Neutrophil (primary cell): ENCODE data around the gene KLF12.

Source experiments
- H3K27ac ChIP-seq: fragments of 200-600 bp; sonication (generic); 2 replicates; pipeline ENCODE4 v1.5.1; 2016; ENCODE audit warnings: mild to moderate bottlenecking, moderate library complexity
- H3K27me3 ChIP-seq: fragments of 200-600 bp; sonication (generic); 2 replicates; pipeline ENCODE4 v1.6.0; 2016; ENCODE audit warnings: mild to moderate bottlenecking
- H3K36me3 ChIP-seq: fragments of 200-600 bp; sonication (generic); 2 replicates; pipeline ENCODE4 v1.5.1; 2017
- H3K4me1 ChIP-seq, 2 experiments: fragments of 200-600 bp in 1 of 2; sonication (generic) in 1 of 2; 1 replicate in 1 of 2; 2 replicates in 1 of 2; pipeline versions ENCODE4 v1.5.1 to v1.6.1; 2013 to 2016; ENCODE audit warnings: low read depth in 1 of 2, low read length in 1 of 2, mild to moderate bottlenecking in 1 of 2, moderate library complexity in 1 of 2; ENCODE audit not compliant: control insufficient read depth in 1 of 2, insufficient read depth in 1 of 2
- H3K4me3 ChIP-seq, 2 experiments: fragments of 200-600 bp in 1 of 2; sonication (generic) in 1 of 2; 1 replicate in 1 of 2; 2 replicates in 1 of 2; pipeline ENCODE4 v1.5.1; 2013 to 2016; ENCODE audit warnings: low read depth in 1 of 2, low read length in 1 of 2, mild to moderate bottlenecking in 1 of 2, moderate library complexity in 1 of 2
- H3K9me3 ChIP-seq: fragments of 200-600 bp; sonication (generic); 2 replicates; pipeline ENCODE4 v1.5.1; 2016
- TF ChIP-seq, protein P1 (sequence below): fragments of 200-600 bp; sonication (generic); IDR thresholded peaks from 2 replicates; pipeline ENCODE4 v1.5.1; 2016; ENCODE audit warnings: antibody characterized with exemption

KLF12 gene

DNA sequence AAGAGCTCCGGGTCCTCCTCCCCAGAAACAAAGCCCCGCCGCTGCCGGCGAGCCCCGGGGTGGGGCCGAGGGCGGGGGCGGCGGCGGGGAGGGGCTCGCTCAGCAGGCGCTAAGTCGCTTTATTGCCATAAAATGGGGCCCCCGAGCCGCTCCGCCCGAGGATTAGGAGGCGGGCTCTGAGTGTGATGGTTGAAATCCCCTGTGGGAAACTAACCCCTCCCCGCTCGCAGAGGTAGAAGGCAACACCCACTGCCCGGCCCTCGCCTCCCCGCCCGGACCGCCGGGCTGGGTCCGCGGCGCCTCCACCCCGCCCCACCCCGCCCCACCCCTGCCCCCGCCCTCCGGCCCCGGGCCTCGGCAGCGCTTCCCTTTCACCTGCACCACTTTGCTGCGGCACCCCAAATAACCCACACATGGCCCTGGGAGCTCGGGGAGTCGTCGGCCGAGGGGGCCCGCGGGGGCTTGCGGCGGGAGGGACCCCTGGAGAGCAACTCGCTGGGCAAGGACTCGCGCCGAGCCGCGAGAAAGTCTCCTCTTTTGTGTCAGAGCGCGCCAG is at the start of gene KLF12:
Gene KLF12, minus strand, starts transcription at position 184 of the 556 bp plus-strand sequence.
- H3K4me3 ChIP-seq: peak within 1 kb of the TSS; percentile 43 to 65
- no peak within 1 kb of the TSS for H3K27ac ChIP-seq
- peaks cover 18 to 28% of the 10 kb centered on the region in 2 experiments for H3K4me1 ChIP-seq
- peaks cover 86% of the 10 kb centered on the region for H3K27me3 ChIP-seq
- H3K9me3 ChIP-seq: no peaks in the 10 kb centered on the region
- H3K36me3 ChIP-seq: no peaks in the 10 kb centered on the region
- TF ChIP-seq, protein P1, sequence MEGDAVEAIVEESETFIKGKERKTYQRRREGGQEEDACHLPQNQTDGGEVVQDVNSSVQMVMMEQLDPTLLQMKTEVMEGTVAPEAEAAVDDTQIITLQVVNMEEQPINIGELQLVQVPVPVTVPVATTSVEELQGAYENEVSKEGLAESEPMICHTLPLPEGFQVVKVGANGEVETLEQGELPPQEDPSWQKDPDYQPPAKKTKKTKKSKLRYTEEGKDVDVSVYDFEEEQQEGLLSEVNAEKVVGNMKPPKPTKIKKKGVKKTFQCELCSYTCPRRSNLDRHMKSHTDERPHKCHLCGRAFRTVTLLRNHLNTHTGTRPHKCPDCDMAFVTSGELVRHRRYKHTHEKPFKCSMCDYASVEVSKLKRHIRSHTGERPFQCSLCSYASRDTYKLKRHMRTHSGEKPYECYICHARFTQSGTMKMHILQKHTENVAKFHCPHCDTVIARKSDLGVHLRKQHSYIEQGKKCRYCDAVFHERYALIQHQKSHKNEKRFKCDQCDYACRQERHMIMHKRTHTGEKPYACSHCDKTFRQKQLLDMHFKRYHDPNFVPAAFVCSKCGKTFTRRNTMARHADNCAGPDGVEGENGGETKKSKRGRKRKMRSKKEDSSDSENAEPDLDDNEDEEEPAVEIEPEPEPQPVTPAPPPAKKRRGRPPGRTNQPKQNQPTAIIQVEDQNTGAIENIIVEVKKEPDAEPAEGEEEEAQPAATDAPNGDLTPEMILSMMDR: no peak

DNA sequence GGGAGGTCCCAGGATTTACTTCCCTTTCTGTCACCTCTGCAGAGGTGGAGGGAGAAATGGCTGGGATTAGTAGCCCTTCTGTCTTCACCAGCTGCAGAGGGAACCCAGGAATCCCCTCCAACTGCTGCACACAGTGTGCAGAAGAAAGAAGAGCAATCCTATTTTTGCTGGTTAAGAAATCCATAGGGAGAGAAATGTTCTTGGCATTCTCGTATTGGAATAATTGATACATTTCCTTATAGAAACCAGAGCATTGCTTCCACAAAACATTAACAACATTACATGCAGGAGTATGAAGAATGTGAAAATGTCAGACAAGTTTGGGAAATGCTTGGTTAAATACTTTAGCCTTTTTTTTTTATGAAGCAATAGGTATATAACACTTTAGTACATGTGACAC is 48.3 kb upstream of the KLF12 start:
- Histone ChIP-seq H3K4me3 (no peak overlapping the region), H3K4me1 (no peaks in the 10 kb centered on the region), H3K27me3 (no peaks in the 10 kb centered on the region), H3K9me3 (no peaks in the 10 kb centered on the region), H3K36me3 (no peaks in the 10 kb centered on the region), H3K27ac (no peak overlapping the region)
- TF ChIP-seq, protein P1: no peak

DNA sequence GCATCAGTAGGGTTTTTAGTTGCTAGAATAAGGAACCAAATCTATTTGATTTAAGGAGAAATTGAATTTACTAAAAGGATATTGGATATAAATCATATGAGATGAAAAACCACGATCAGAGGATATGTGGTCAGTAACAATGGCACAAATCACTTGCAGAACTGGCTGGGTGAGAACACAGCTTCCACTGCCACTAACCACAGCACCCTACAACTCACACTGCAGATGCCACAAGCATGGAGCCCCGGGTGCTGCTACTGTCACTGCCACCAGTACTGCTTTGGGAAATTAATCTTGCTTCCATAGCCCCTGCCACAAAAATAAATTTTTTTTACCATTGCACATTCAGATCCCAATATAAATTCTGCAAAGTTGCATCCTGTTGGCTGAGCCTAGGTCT is 40.6 kb upstream of the KLF12 start:
- no peak overlapping the region for H3K27ac ChIP-seq
- H3K36me3 ChIP-seq: no peaks in the 10 kb centered on the region
- no peaks in the 10 kb centered on the region for H3K27me3 ChIP-seq
- TF ChIP-seq, protein P1: no peak
- H3K4me1 ChIP-seq: no peaks in the 10 kb centered on the region
- no peaks in the 10 kb centered on the region for H3K9me3 ChIP-seq
- no peak overlapping the region for H3K4me3 ChIP-seq

DNA sequence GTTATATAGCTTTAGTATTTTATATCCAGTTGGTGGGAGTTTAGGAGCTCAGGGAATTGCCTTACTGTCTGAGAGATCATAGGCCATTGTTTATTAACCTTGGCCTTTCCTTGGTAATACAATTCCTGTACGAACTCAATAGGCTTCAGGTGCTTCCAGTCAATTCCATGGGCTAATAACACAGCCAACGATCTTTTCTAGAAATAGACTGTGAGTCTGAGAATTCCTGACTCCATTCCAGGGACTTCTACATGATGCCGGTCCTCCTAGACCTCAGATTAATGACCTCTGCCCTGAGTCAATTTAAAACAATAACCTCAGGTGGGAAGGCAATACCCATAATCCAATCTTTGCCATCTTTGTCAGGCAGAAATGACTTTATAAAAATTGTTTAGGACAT is 39.6 kb upstream of the KLF12 start:
- H3K4me1 ChIP-seq: no peaks in the 10 kb centered on the region
- H3K4me3 ChIP-seq: no peak overlapping the region
- H3K27me3 ChIP-seq: no peaks in the 10 kb centered on the region
- TF ChIP-seq, protein P1: no peak
- no peaks in the 10 kb centered on the region for H3K36me3 ChIP-seq
- H3K27ac ChIP-seq: no peak overlapping the region
- no peaks in the 10 kb centered on the region for H3K9me3 ChIP-seq

DNA sequence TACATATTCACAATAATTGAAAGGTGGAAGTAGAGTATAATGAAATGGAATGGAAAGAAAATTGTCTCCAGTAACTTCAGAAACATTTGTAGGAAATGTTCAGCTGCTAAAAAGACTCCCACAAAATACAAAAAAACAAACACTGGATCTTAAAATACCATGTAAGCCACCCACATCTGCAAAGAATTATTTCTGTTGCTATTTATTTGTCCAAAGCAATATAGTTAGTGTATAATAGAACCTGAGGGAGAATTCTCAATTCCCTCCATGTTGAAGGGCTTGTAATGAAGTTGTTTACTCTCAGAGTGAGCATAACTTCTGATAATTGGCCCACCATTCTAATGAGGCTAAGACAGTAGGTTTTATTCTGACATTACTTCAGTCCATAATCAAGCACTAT is 37.4 kb upstream of the KLF12 start:
- TF ChIP-seq, protein P1: no peak
- H3K9me3 ChIP-seq: no peaks in the 10 kb centered on the region
- H3K27me3 ChIP-seq: no peaks in the 10 kb centered on the region
- no peak overlapping the region for H3K27ac ChIP-seq
- H3K36me3 ChIP-seq: no peaks in the 10 kb centered on the region
- no peak overlapping the region for H3K4me3 ChIP-seq
- H3K4me1 ChIP-seq: no peaks in the 10 kb centered on the region

DNA sequence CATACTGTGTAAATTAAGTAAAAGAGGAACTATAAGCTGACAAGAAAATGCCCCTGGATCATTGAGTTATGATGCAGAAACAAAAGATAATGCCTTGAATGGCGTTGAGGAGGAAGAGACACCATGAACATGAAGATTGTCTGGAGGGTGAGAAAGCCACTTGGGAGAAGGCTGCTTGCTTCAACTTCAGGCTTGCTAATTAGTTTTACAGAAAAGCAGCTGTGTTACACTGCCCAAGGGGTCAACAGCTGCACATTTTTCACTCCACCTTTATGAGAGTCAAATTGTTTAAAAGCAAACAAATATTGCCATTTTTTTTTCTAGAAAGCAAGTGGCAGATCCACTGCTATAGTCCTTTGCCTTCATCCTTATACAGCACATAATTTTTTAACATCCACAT is 35.5 kb upstream of the KLF12 start:
- TF ChIP-seq, protein P1: no peak
- H3K4me1 ChIP-seq: no peaks in the 10 kb centered on the region
- no peaks in the 10 kb centered on the region for H3K27me3 ChIP-seq
- no peaks in the 10 kb centered on the region for H3K36me3 ChIP-seq
- H3K9me3 ChIP-seq: no peaks in the 10 kb centered on the region
- H3K4me3 ChIP-seq: no peak overlapping the region
- no peak overlapping the region for H3K27ac ChIP-seq
